GM19438 (cell line): ENCODE measurements around the gene ALK.

ENCODE experiments used
- ATAC-seq: cut with Tn5 transposase; IDR thresholded peaks from one replicate; pipeline ENCODE4 v1.9.1; 2021; ENCODE audit warnings: low read depth; ENCODE audit not compliant: unreplicated experiment

Gene ALK

GRCh38 chr2:29433128-29433527 lies 488.3 kb downstream of the ALK start:
- ATAC-seq: no peak

DNA sequence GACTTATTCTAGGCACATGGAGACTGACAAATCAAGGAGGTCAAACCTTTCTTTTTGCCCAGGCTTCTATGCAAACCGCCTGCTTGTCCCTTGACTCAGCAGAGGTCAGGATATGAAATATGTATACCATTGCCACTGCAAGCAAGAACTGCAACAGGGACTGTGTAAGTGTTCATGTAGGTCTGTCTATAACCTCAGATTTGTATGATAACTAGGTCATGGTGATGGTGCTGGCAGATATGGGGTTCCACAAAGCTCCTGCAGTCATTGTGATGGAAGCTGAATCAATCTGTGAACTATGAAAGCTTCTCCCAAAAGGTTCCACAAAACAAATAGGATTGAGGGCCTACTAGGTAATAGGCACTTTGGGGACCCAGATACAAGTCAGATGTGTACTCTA lies 489.9 kb downstream of the ALK start:
- ATAC-seq: no peak

DNA sequence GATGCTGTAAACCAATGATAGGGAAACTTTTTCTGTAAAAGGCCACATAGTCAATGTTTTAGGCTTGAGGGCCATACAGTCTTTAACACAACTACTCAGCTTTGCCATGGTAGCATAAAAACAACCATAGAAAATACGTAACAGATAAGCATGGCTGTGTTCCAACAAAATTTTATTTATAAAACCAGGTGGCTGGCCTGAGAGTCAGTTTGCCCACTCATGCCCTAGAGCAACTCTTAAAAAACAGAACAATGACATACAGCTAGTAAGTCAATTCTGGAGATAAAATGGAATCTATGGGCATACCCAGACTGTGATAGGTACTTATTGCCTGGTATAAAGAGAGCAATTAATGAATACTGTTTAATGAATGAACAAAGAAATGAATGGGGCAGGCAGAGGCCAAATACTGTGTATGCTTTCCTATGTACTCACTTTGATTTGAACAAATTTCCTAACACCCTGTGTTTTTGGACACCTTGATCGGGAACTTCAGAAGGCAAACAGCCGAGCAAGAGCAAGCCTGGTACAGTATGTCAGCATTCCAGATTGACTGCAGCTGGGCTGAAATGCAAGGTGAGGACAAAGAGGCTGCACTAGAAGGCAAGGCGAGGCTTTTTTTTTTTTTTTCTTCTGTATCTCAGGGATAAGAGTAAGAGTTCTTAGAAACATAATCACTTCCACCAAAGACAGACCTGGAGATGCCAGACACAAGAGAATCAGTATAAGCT lies 490.8 kb downstream of the ALK start:
- ATAC-seq: no peak

DNA sequence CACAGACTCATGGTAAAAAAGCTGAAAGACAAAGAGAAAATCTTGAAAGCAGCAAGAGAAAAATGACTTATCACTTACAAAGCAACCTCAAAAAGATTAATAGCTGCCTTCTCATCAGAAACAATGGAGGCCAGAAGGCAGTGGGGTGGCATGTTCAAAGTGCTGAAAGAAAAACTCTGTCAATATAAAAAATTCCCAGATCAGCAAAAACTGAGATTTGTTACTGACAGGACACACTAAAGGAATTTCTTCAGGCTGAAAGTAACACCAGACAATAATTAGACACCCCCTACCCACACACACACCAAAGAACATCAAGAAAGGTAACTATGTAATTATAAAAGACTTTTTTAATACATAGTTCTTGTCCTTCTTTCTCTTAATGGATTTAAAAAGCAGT lies 495.0 kb downstream of the ALK start:
- no peak for ATAC-seq

- no peak for ATAC-seq
These were observed 495.5 kb downstream of the ALK start for GRCh38 chr2:29425866-29426265.

DNA sequence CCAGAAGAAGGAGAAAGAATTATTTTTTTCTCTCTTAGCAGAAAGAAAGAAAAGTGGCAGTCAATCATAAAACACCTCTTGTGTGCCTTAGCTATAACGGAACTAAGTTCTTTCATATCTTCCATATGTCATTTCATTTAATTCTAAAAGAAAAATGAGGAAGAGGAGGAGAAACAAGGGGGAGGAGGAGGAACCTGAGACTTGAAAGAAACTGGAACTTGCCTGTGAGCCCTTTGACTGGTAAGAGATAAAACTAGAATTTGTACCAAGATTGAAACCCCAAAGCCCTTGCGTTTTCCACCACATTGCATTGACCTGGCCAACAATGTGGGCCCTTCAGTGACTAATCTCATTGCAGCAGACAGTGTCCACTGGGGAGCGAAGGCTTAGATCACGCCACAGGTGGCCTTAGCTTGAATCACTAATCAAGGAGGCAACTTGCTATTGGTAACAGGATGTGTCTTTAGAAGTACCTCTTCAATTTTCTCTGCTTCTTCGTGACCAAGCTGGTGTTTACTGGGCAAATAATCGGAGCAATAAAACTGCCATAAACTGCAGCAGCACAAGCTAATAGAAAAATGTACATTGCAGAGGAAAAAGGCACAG lies 498.2 kb downstream of the ALK start:
- ATAC-seq: no peak

- no peak for ATAC-seq
These were observed 500.2 kb downstream of the ALK start for GRCh38 chr2:29420999-29421782.

DNA sequence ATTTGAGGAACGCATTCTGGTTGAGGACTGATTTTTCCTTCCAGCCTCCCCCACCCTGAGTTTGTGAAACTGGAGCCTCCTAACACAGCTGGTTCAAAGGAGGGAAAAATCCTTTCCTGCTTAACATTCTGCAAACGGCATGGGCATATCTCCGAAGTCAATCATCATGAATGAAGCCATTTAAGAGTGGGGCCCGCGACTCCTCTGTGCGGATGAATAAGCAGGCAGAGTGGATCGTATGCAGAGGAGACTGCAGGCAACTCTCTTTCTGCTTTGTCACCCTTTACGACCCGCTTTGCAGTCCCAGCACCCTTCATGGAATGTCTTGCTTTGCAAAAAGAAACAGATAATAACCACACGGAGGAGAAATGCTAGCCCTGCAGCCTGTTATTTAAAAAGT lies 500.9 kb downstream of the ALK start:
- no peak for ATAC-seq

DNA sequence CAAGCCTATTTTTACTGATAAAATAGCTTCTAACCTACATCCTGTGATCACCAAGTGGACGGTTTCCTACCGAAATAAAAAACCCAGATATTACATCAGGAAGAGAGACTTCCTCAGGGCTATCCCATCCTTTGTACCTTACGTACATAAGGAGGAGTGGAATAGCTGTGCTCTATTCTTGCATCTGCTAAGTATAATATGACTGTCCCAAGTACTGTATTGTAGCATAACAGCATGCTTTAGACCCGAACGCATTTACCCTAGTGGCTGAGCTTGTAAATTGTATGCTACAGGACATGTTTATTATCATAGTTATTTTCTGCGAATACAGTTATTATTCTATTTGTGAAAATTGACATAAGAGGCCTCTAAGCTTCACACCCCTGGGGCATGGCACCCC lies 503.8 kb downstream of the ALK start:
- ATAC-seq: no peak

GRCh38 chr2:29412197-29412925 lies 509.0 kb downstream of the ALK start:
- no peak for ATAC-seq

DNA sequence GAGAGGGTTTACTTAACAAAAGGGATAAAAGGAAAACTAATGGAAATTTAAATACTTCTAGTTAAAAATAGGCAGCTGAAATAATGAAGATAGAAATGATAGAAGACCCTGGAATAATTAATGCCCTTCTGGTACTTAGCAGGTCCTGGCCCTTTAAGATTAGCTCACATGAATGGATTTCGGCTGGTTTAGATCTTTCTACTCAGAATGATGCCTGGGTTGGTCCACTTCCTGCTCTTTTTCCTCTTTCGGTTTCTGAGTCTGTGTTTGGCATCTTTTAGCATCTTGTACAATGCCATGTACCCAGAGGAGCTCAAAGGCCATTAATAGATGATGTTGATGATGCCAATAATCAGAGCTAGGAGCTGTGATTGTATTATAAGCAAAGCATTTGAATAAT lies 515.7 kb downstream of the ALK start:
- ATAC-seq: no peak

- no peak for ATAC-seq
These were observed 516.1 kb downstream of the ALK start for GRCh38 chr2:29405266-29405665.

GRCh38 chr2:29401994-29402393 lies 519.4 kb downstream of the ALK start:
- ATAC-seq: no peak

GRCh38 chr2:29400930-29401653 lies 520.3 kb downstream of the ALK start:
- no peak for ATAC-seq

GRCh38 chr2:29398384-29399237 lies 522.8 kb downstream of the ALK start:
- no peak for ATAC-seq

DNA sequence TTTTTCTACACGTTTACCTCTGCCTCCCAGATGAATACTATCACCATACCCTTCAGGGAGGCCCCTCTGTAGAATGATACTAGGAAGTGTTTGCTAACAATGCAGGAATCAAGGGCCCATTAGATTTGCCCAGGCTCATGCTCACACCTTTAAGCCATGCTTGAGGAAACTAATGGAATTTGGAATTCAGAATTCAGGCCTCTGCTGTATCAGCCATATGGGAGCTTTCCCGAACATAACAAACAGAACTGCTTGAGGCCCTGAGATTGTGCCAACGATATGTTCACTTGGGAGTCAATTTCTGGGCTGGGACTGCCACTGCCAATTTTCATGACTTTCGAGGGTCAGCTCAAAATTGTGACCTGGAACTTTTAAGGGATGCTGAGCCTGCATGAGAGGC lies 523.7 kb downstream of the ALK start:
- no peak for ATAC-seq

- no peak for ATAC-seq
These were observed 524.3 kb downstream of the ALK start for GRCh38 chr2:29397039-29397438.

DNA sequence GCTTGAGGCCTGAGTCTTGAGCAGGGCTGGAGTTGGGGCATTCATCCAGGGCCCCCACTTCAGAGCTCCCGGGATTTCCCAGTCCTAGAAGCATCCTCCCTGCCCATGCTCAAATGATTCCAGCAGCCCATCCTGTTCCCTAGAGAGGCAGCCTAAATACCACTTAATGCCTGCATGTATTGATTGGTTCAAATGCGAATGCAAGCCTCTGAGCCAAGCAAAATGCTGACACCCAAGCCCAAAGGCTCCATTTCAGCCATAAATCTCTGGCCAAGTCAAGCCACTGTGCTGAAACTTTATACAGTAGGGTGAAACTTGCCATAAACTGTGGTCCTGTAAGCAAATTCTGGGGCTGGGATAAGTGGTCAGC lies 526.4 kb downstream of the ALK start:
- ATAC-seq: no peak

- no peak for ATAC-seq
These were observed 526.9 kb downstream of the ALK start for GRCh38 chr2:29394311-29394980.
